DLD1 (cell line): ENCODE measurements around the gene CACNA1B.

Source experiments
- in situ Hi-C: cut with HindIII; loops from 2 replicates; pipeline ENCODE4 v1.10.0; 2017; ENCODE audit warnings: low sequenced_read_pairs

The CACNA1B gene

GRCh38 chr9:137918331-137919094 lies 40.9 kb downstream of the CACNA1B start:
- in situ Hi-C loops: loop anchor here (10.0 kb wide), 1 partner anchor 156 kb away; no protein-coding TSS in a partner anchor

GRCh38 chr9:137919095-137919465 lies 41.5 kb downstream of the CACNA1B start:
- in situ Hi-C loops: loop anchor here (10.0 kb wide), 1 partner anchor 156 kb away; no protein-coding TSS in a partner anchor

GRCh38 chr9:137919649-137920141 lies 42.1 kb downstream of the CACNA1B start:
- in situ Hi-C loops: loop anchor here (10.0 kb wide), 1 partner anchor 155 kb away; no protein-coding TSS in a partner anchor

- in situ Hi-C loops: no loop called here
These were observed 43.2 kb downstream of the CACNA1B start for GRCh38 chr9:137920753-137921152.

- in situ Hi-C loops: no loop called here
These were observed 46.6 kb downstream of the CACNA1B start for GRCh38 chr9:137924169-137924568.

GRCh38 chr9:137924761-137925369 lies 47.3 kb downstream of the CACNA1B start:
- in situ Hi-C loops: no loop called here

GRCh38 chr9:137943655-137944054 lies 66.1 kb downstream of the CACNA1B start:
- in situ Hi-C loops: no loop called here

- in situ Hi-C loops: no loop called here
These were observed 68.0 kb downstream of the CACNA1B start for GRCh38 chr9:137945581-137945980.

GRCh38 chr9:137946993-137947392 lies 69.4 kb downstream of the CACNA1B start:
- in situ Hi-C loops: no loop called here

- in situ Hi-C loops: no loop called here
These were observed 71.1 kb downstream of the CACNA1B start for GRCh38 chr9:137948642-137949041.

- in situ Hi-C loops: no loop called here
These were observed 71.7 kb downstream of the CACNA1B start for GRCh38 chr9:137949260-137949659.

GRCh38 chr9:137951107-137951506 lies 73.5 kb downstream of the CACNA1B start:
- in situ Hi-C loops: no loop called here

GRCh38 chr9:137951597-137952490 lies 74.3 kb downstream of the CACNA1B start:
- in situ Hi-C loops: no loop called here

- in situ Hi-C loops: no loop called here
These were observed 75.5 kb downstream of the CACNA1B start for GRCh38 chr9:137952976-137953666.

- in situ Hi-C loops: no loop called here
These were observed 76.3 kb downstream of the CACNA1B start for GRCh38 chr9:137953683-137954438.

GRCh38 chr9:137955224-137955570 lies 77.6 kb downstream of the CACNA1B start:
- in situ Hi-C loops: no loop called here

- in situ Hi-C loops: no loop called here
These were observed 78.0 kb downstream of the CACNA1B start for GRCh38 chr9:137955586-137955985.

GRCh38 chr9:137956039-137956438 lies 78.5 kb downstream of the CACNA1B start:
- in situ Hi-C loops: no loop called here

- in situ Hi-C loops: no loop called here
These were observed 79.3 kb downstream of the CACNA1B start for GRCh38 chr9:137956688-137957385.
